Memory B cell (primary cell): ENCODE results near the gene CYFIP1.
A peak's percentile ranks its signal among the peaks of the same experiment; 100 is the strongest.

Experiments
- ATAC-seq: fragments of 150-1000 bp; cut with Tn5 transposase; 2 replicates; pipeline ENCODE4 v1.10.0; 2021; ENCODE audit warnings: low read depth, mild to moderate bottlenecking, moderate library complexity
- DNase-seq, 2 donors: peaks; one replicate each; pipeline ENCODE4 v3.0.0; 2022; ENCODE audit warnings: low spot score in 2 of 2
- H3K27ac Mint-ChIP-seq: one replicate; pipeline ENCODE4 v1.8.0; 2022; ENCODE audit warnings: mild to moderate bottlenecking, moderate library complexity, mixed read lengths
- H3K27me3 Mint-ChIP-seq: one replicate; pipeline ENCODE4 v1.8.0; 2022; ENCODE audit warnings: mixed read lengths
- H3K36me3 Mint-ChIP-seq: one replicate; pipeline ENCODE4 v1.8.0; 2022; ENCODE audit warnings: mild to moderate bottlenecking, mixed read lengths
- H3K4me1 Mint-ChIP-seq: one replicate; pipeline ENCODE4 v1.8.0; 2022; ENCODE audit warnings: mixed read lengths
- H3K4me3 Mint-ChIP-seq: one replicate; pipeline ENCODE4 v1.8.0; 2022; ENCODE audit warnings: mild to moderate bottlenecking, moderate library complexity, mixed read lengths
- H3K9me3 Mint-ChIP-seq: one replicate; pipeline ENCODE4 v1.8.0; 2022; ENCODE audit warnings: mixed read lengths

Gene CYFIP1

GRCh38 chr15:22960556-22960955 lies 19.6 kb downstream of the CYFIP1 start:
- Mint-ChIP-seq H3K4me3 (peak overlapping the region; percentile 29), H3K9me3 (no peaks in the 10 kb centered on the region), H3K36me3 (no peaks in the 10 kb centered on the region), H3K4me1 (peaks cover 19% of the 10 kb centered on the region), H3K27ac (no peak overlapping the region), H3K27me3 (peaks cover 2% of the 10 kb centered on the region)
- DNase-seq (no peak), ATAC-seq (no peak)

- DNase-seq, result no peak
- Mint-ChIP-seq H3K4me3 (peak overlapping the region; percentile 60), H3K4me1 (peaks cover 19% of the 10 kb centered on the region), H3K27me3 (peaks cover 2% of the 10 kb centered on the region), H3K36me3 (no peaks in the 10 kb centered on the region), H3K9me3 (no peaks in the 10 kb centered on the region), H3K27ac (no peak overlapping the region)
- no peak for ATAC-seq
These were observed 20.0 kb downstream of the CYFIP1 start for GRCh38 chr15:22960126-22960525.

- Mint-ChIP-seq H3K9me3 (no peaks in the 10 kb centered on the region), H3K27me3 (peaks cover 2% of the 10 kb centered on the region), H3K36me3 (no peaks in the 10 kb centered on the region), H3K4me1 (peaks cover 19% of the 10 kb centered on the region), H3K4me3 (peak overlapping the region; percentile 14), H3K27ac (no peak overlapping the region)
- DNase-seq (no peak), ATAC-seq (peak; percentile 27)
These were observed 20.7 kb downstream of the CYFIP1 start for GRCh38 chr15:22959321-22960101.

GRCh38 chr15:22958487-22959280 lies 21.5 kb downstream of the CYFIP1 start:
- no peak overlapping the region for H3K27ac Mint-ChIP-seq

GRCh38 chr15:22956978-22957260 lies 23.2 kb downstream of the CYFIP1 start:
- Mint-ChIP-seq H3K4me1 (peaks cover 18% of the 10 kb centered on the region), H3K27ac (no peak overlapping the region), H3K27me3 (peaks cover 2% of the 10 kb centered on the region), H3K9me3 (no peaks in the 10 kb centered on the region), H3K4me3 (no peak overlapping the region), H3K36me3 (peaks cover 1% of the 10 kb centered on the region)
- no peak for ATAC-seq
- DNase-seq, result no peak

More at GRCh38 chr15:22958487-22959280, 21.5 kb downstream of the CYFIP1 start:
- H3K4me3 Mint-ChIP-seq, result peak overlapping the region; percentile 60
- no peak for DNase-seq
- peaks cover 2% of the 10 kb centered on the region for H3K27me3 Mint-ChIP-seq
- peaks cover 19% of the 10 kb centered on the region for H3K4me1 Mint-ChIP-seq
- H3K36me3 Mint-ChIP-seq, result no peaks in the 10 kb centered on the region
- ATAC-seq, result peak; percentile 87
- no peaks in the 10 kb centered on the region for H3K9me3 Mint-ChIP-seq

- Mint-ChIP-seq H3K36me3 (peaks cover 1% of the 10 kb centered on the region), H3K4me1 (peaks cover 18% of the 10 kb centered on the region), H3K27ac (no peak overlapping the region), H3K27me3 (peaks cover 2% of the 10 kb centered on the region), H3K9me3 (no peaks in the 10 kb centered on the region), H3K4me3 (no peak overlapping the region)
- DNase-seq (no peak), ATAC-seq (no peak)
These were observed 23.8 kb downstream of the CYFIP1 start for GRCh38 chr15:22956257-22956977.

GRCh38 chr15:22955544-22956119 lies 24.5 kb downstream of the CYFIP1 start:
- H3K27ac Mint-ChIP-seq, result no peak overlapping the region
- no peak overlapping the region for H3K4me3 Mint-ChIP-seq

GRCh38 chr15:22954798-22955543 lies 25.2 kb downstream of the CYFIP1 start:
- no peak overlapping the region for H3K4me3 Mint-ChIP-seq

More at GRCh38 chr15:22955544-22956119, 24.5 kb downstream of the CYFIP1 start:
- Mint-ChIP-seq H3K4me1 (peaks cover 18% of the 10 kb centered on the region), H3K9me3 (no peaks in the 10 kb centered on the region), H3K27me3 (peaks cover 2% of the 10 kb centered on the region), H3K36me3 (peaks cover 1% of the 10 kb centered on the region)
- DNase-seq (no peak), ATAC-seq (no peak)

GRCh38 chr15:22954326-22954725 lies 25.8 kb downstream of the CYFIP1 start:
- no peak for ATAC-seq
- Mint-ChIP-seq H3K9me3 (no peaks in the 10 kb centered on the region), H3K27me3 (no peaks in the 10 kb centered on the region)

More at GRCh38 chr15:22954798-22955543, 25.2 kb downstream of the CYFIP1 start:
- peaks cover 15% of the 10 kb centered on the region for H3K4me1 Mint-ChIP-seq
- H3K36me3 Mint-ChIP-seq, result peaks cover 1% of the 10 kb centered on the region
- no peak overlapping the region for H3K27ac Mint-ChIP-seq
- no peaks in the 10 kb centered on the region for H3K27me3 Mint-ChIP-seq
- no peak for ATAC-seq
- no peaks in the 10 kb centered on the region for H3K9me3 Mint-ChIP-seq
- DNase-seq, result no peak

GRCh38 chr15:22952796-22953579 lies 27.2 kb downstream of the CYFIP1 start:
- DNase-seq, result no peak

More at GRCh38 chr15:22954326-22954725, 25.8 kb downstream of the CYFIP1 start:
- Mint-ChIP-seq H3K4me1 (peaks cover 11% of the 10 kb centered on the region), H3K4me3 (no peak overlapping the region), H3K36me3 (peaks cover 1% of the 10 kb centered on the region), H3K27ac (no peak overlapping the region)
- DNase-seq, result no peak

GRCh38 chr15:22951381-22952280 lies 28.5 kb downstream of the CYFIP1 start:
- no peak for ATAC-seq
- H3K27me3 Mint-ChIP-seq, result peaks cover 2% of the 10 kb centered on the region
- H3K36me3 Mint-ChIP-seq, result peaks cover 5% of the 10 kb centered on the region
- DNase-seq, result no peak
- H3K27ac Mint-ChIP-seq, result no peak overlapping the region
- H3K4me1 Mint-ChIP-seq, result peaks cover 14% of the 10 kb centered on the region
- no peaks in the 10 kb centered on the region for H3K9me3 Mint-ChIP-seq
- H3K4me3 Mint-ChIP-seq, result no peak overlapping the region

More at GRCh38 chr15:22952796-22953579, 27.2 kb downstream of the CYFIP1 start:
- peaks cover 1% of the 10 kb centered on the region for H3K36me3 Mint-ChIP-seq
- ATAC-seq, result no peak
- H3K27me3 Mint-ChIP-seq, result no peaks in the 10 kb centered on the region
- H3K4me1 Mint-ChIP-seq, result peaks cover 11% of the 10 kb centered on the region
- H3K9me3 Mint-ChIP-seq, result no peaks in the 10 kb centered on the region
- H3K27ac Mint-ChIP-seq, result no peak overlapping the region
- H3K4me3 Mint-ChIP-seq, result no peak overlapping the region

GRCh38 chr15:22951031-22951380 lies 29.2 kb downstream of the CYFIP1 start:
- ATAC-seq, result no peak
- H3K4me1 Mint-ChIP-seq, result peaks cover 14% of the 10 kb centered on the region

More at GRCh38 chr15:22951031-22951380, 29.2 kb downstream of the CYFIP1 start:
- H3K9me3 Mint-ChIP-seq, result no peaks in the 10 kb centered on the region
- peaks cover 2% of the 10 kb centered on the region for H3K27me3 Mint-ChIP-seq
- peaks cover 6% of the 10 kb centered on the region for H3K36me3 Mint-ChIP-seq
- no peak for DNase-seq
- no peak overlapping the region for H3K27ac Mint-ChIP-seq
- H3K4me3 Mint-ChIP-seq, result no peak overlapping the region
